Fibroblast of villous mesenchyme (primary cell): Measurements from ENCODE around the gene DFFB. TPM values are rescaled to one million over a fixed set of nuclear protein-coding genes. Genes with fewer than 3 reads are reported as not detected.

Experiments used
- DNase-seq: peaks from one replicate; pipeline ENCODE4 v3.0.0-alpha.2; 2010; ENCODE audit warnings: low read depth
- H3K4me3 ChIP-seq: 2 replicates; pipeline ENCODE4 v1.5.1; 2011; ENCODE audit warnings: low read depth, mild to moderate bottlenecking, low read length
- total RNA-seq: library from RNA; depleted of rRNA; stranded (reverse); fragments of >200 nt; gene quantifications from 2 replicates; pipeline ENCODE4 v1.2.3, GENCODE V29; 2012
- TF ChIP-seq, protein P1 (sequence below): IDR thresholded peaks from 2 replicates; pipeline ENCODE4 v1.5.1; 2012; ENCODE audit warnings: low read depth, mild to moderate bottlenecking, low read length; ENCODE audit not compliant: insufficient read depth

Gene DFFB
- total RNA-seq, 1 donor: 4.7 TPM

DNA sequence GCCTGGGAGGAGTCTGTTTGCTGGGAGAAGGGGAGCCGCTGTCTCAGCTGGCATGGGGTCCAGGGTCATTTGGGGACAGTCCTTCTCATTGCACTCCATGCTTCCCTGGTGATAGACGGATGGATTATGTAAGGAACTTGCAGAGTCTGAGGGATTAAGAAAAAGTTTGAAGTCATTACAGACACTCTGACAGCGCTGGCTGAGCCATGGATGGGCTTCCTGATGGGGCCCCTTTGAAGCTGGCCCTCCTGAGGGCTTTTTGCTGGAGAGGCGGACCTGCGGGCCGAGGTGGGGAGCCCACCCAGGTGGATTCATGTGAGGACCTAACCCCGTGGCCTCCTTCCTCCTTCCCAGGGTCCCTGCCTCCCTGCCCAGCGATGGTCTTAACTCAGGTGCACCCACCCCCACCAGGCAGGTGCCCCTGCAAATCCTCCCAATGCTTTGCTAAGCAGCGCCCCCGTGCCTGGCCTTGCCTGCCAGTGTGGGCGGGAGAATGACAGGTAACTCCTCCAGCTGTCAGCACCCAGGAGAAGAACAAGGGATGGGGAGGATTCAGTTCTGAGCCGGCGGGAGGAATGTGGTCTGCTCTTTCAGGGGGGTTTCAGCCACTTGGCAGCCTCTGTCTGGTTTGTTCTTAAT is 67.0 kb downstream of the DFFB start:
- no peak overlapping the region for H3K4me3 ChIP-seq
- TF ChIP-seq, protein P1, sequence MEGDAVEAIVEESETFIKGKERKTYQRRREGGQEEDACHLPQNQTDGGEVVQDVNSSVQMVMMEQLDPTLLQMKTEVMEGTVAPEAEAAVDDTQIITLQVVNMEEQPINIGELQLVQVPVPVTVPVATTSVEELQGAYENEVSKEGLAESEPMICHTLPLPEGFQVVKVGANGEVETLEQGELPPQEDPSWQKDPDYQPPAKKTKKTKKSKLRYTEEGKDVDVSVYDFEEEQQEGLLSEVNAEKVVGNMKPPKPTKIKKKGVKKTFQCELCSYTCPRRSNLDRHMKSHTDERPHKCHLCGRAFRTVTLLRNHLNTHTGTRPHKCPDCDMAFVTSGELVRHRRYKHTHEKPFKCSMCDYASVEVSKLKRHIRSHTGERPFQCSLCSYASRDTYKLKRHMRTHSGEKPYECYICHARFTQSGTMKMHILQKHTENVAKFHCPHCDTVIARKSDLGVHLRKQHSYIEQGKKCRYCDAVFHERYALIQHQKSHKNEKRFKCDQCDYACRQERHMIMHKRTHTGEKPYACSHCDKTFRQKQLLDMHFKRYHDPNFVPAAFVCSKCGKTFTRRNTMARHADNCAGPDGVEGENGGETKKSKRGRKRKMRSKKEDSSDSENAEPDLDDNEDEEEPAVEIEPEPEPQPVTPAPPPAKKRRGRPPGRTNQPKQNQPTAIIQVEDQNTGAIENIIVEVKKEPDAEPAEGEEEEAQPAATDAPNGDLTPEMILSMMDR: no peak
- no peak for DNase-seq

DNA sequence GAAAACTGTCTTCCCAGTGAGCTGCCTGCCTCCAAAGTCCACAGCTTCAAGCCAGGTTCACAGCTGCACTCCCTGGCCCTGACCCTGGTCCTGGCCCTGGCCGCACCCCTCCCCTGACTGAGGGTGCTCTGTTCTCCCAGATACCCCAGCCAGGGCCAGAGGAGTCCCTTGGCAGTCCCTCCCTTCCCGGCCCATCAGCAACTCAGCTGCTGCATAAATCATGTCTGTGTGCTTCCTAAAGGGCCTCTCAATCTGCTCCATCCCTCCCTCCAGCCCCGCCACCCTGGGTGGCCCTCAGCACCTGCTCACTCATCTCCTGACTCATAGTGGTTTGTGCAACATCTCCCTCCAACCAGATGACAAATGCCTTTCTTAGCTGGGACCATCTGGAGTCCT is 67.5 kb downstream of the DFFB start:
- DNase-seq: no peak
- TF ChIP-seq, protein P1: no peak
- no peak overlapping the region for H3K4me3 ChIP-seq

DNA sequence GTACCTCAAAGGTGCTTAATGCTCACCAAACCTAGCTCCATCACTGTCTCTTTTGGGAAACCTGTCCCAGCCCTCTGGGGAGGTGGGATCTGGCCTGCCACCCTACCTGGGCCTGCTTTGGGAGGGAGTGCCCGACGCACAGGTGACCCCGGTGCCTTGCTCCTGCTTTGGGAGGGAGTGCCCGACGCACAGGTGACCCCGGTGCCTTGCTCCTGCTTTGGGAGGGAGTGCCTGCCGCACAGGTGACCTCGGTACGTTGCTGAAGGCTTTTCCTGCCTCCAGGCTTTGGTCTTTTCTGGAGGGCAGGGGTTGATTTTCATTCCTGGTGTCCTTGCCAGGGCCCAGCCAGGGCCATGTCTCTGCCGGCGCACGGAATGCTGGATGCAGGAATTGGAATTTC is 68.0 kb downstream of the DFFB start:
- H3K4me3 ChIP-seq: no peak overlapping the region
- DNase-seq: no peak
- TF ChIP-seq, protein P1: no peak

DNA sequence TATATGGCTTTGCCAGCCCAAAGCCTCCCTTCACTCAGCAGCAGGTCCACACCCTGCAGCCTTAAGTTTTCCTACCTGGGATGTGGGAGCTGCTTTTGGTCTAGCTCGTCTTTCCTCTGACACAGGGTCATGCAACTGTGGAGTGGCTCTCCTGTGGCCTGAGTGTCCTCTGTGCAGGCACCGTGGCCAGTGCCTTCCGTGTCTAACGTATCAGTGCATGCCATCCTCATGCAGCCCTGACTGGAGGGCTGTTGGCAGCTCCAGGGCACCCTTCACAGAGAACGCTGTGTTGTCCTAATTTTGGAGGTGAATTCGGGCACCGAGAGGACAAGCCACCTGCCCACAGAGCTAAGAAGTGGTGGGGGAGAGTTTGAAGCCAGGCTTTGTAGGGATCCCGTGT is 68.5 kb downstream of the DFFB start:
- TF ChIP-seq, protein P1: no peak
- no peak for DNase-seq
- no peak overlapping the region for H3K4me3 ChIP-seq

DNA sequence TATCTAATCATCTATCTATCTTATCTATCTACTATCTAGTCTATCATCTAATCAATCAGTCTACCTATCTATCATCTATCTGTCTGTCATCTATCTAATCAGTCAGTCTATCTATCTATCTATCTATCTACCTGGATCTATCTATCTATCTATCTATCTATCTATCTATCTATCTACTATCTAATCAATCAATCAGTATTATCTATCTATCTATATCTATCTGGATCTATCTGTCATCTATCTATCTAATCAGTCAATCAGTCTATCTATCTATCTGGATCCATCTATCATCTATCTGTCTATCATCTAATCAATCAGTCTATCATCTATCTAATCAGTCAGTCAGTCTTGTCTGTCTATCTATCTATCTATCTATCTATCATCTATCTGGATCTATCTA is 69.7 kb downstream of the DFFB start:
- no peak for DNase-seq

DNA sequence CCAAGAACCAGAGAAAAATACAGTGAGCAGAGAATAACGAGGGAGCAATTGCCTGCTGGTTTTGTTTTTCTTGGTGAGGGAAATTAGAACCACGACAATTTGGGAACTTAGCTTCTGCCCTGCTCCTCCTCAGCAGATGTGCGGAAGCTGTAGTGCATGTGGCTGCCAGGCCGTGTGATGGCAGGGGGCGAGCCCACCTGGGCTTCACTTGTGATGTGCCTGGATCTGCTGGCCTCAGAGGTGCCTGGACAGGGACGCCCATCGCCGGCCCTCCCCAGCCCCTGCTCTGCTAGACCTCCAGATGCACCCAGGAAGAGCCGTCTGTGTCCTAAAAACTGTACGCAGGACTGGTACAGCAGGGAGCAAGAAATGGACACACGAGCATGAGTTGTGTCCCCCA is 71.3 kb downstream of the DFFB start:
- H3K4me3 ChIP-seq: no peak overlapping the region
- TF ChIP-seq, protein P1: no peak
- no peak for DNase-seq

More for the DNA sequence above, 69.7 kb downstream of the DFFB start:
- TF ChIP-seq, protein P1: no peak
- H3K4me3 ChIP-seq: no peak overlapping the region

DNA sequence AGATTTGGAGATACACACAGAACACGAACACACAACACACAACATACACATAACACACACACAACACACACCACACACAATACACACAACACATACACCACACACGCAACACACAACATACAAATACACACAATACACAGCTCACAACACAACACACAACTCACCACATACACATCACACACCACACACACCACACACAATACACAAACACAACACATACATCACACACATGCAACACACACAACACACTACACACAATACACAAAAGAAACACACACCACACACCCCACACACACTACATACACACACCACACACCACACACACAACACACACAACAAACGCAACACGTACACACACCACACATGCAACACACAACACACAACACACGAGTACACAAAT is 71.8 kb downstream of the DFFB start:
- DNase-seq: no peak
- TF ChIP-seq, protein P1: no peak
- no peak overlapping the region for H3K4me3 ChIP-seq
